Activated naive CD4-positive, alpha-beta T cell treated with anti-CD3 and anti-CD28 coated beads for 36 hours (primary cell): ENCODE results near the gene MME. TPM values are rescaled to one million over a fixed set of nuclear protein-coding genes. Genes with fewer than 3 reads are reported as not detected.

Experiments used
- CTCF ChIA-PET: fragments of 350-600 bp; sonication (Branson Sonifier 250); formaldehyde crosslinking; loops from one replicate; lab custom pipeline; 2021; ENCODE audit warnings: antibody characterized with exemption; lab: Charles Lee
- DNase-seq: peaks from one replicate; pipeline ENCODE4 v3.0.0-alpha.2; 2020
- H3K27ac Mint-ChIP-seq: one replicate; pipeline ENCODE4 v1.8.0; 2021; ENCODE audit warnings: mild to moderate bottlenecking, mixed read lengths
- H3K27me3 Mint-ChIP-seq: one replicate; pipeline ENCODE4 v1.8.0; 2021; ENCODE audit warnings: low read depth, mixed read lengths
- H3K36me3 Mint-ChIP-seq: one replicate; pipeline ENCODE4 v1.8.0; 2021; ENCODE audit warnings: low read depth, mixed read lengths
- H3K4me1 Mint-ChIP-seq: one replicate; pipeline ENCODE4 v1.8.0; 2021; ENCODE audit warnings: low read depth, mixed read lengths
- H3K4me3 Mint-ChIP-seq: one replicate; pipeline ENCODE4 v1.8.0; 2021; ENCODE audit warnings: mild to moderate bottlenecking, moderate library complexity, mixed read lengths
- H3K9me3 Mint-ChIP-seq: one replicate; pipeline ENCODE4 v1.8.0; 2021; ENCODE audit warnings: mixed read lengths
- intact Hi-C: fragments of 100-400 bp; cut with micrococcal nuclease; formaldehyde crosslinking; loops from one replicate; pipeline ENCODE4 v1.15.1; 2023
- total RNA-seq, 2 experiments: library from RNA; stranded (reverse); gene quantifications; one replicate each; pipeline ENCODE4 v1.2.3, GENCODE V29; 2021

MME gene
- total RNA-seq: not detected

DNA sequence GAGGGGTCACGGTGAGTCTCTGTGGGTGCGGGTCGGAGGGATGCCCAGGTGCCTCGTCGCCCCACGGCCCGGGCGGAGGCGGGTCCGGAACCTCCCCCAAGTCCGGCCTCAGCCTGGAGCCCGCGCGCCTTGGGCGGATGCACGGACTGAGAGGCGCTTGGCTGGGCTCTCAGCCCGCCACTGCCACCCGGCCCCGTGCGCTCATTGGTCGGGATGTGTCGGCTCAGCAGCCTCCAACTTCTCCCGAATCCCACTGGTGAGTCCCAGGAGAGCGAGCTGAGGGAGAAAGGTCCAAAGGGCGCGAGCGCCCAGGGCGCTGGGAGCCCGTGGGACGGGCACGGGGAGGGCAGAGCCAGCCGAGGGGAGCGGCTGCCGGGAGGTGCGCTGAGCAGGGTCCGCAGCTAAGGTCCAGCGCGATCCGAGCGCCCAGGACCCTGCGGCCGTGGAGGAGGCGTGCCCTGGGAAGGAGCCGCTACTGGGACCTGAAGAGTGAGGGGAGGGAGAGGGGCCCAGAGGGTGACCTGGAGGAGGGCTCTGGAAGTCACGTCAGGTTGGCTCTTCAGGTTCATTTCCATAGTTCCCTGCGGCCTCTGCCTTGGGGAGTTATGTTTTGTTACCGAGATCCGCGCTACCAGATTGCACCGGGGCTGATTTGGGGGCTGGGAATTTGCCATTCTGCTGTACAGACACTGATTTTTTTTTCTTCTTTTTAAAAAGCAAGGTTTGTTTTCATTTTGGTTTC lies at the start of gene MME:
TSS of gene MME (plus strand) at position 574 of the 742 bp plus-strand sequence. CDS start 3,849 bp downstream, outside the sequence.
- Mint-ChIP-seq H3K4me3 (peak within 1 kb of the TSS; percentile 14), H3K4me1 (peaks cover 13% of the 10 kb centered on the region), H3K9me3 (peaks cover 4% of the 10 kb centered on the region), H3K27ac (no peak within 1 kb of the TSS), H3K36me3 (no peaks in the 10 kb centered on the region), H3K27me3 (peaks cover 31% of the 10 kb centered on the region)
- no peak for DNase-seq
- CTCF ChIA-PET: no interaction called here
- intact Hi-C loops: no loop called here

DNA sequence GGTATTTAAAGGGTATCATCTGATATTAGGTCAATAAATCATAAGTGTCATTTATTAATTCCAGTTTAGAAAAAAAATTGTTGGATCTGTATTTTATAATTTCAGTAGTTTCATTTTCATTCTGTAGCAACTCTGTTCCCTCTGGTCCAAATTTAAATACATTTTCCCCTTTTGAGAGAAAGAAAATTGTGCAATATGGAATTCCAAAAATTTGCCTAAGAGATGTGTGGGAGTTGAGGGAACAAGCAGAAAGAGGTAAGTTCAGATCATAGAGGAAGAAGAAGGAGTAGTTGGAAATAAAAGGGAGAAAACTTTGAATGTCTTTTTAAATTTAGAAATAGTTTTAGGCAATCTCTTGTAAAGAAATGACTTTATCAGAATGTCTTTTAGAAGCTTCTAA lies 48.9 kb upstream of the MME start:
- intact Hi-C loops: no loop called here
- no peak for DNase-seq
- Mint-ChIP-seq H3K36me3 (no peaks in the 10 kb centered on the region), H3K9me3 (peaks cover 3% of the 10 kb centered on the region), H3K4me1 (no peaks in the 10 kb centered on the region), H3K27me3 (no peaks in the 10 kb centered on the region), H3K27ac (no peak overlapping the region), H3K4me3 (no peak overlapping the region)
- CTCF ChIA-PET: no interaction called here

GRCh38 chr3:155032918-155033317 lies 47.2 kb upstream of the MME start:
- CTCF ChIA-PET: no interaction called here

DNA sequence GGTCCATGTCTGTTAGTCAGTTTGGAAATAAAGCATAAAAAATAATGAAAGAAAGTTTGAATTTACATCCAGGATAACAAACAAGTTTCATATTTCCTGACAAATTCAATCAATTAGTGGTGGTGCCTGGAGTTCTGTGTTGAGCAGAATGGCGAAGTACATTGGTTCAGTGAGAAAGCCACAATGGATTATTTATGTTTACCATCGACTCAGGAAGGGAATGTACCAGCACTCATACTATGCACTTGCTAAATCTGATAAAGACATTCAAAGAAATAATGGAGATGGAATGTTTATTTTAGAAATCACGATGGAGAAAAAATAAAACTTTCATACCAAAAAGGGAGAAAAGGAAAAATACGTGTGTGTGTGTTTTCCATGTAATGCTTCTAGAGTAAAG lies 45.3 kb upstream of the MME start:
- no peaks in the 10 kb centered on the region for H3K4me1 Mint-ChIP-seq

More at GRCh38 chr3:155032918-155033317, 47.2 kb upstream of the MME start:
- no peak overlapping the region for H3K27ac Mint-ChIP-seq
- H3K4me1 Mint-ChIP-seq: no peaks in the 10 kb centered on the region
- no peak for DNase-seq
- no peak overlapping the region for H3K4me3 Mint-ChIP-seq
- intact Hi-C loops: no loop called here
- H3K9me3 Mint-ChIP-seq: peaks cover 3% of the 10 kb centered on the region
- H3K27me3 Mint-ChIP-seq: no peaks in the 10 kb centered on the region
- H3K36me3 Mint-ChIP-seq: no peaks in the 10 kb centered on the region

DNA sequence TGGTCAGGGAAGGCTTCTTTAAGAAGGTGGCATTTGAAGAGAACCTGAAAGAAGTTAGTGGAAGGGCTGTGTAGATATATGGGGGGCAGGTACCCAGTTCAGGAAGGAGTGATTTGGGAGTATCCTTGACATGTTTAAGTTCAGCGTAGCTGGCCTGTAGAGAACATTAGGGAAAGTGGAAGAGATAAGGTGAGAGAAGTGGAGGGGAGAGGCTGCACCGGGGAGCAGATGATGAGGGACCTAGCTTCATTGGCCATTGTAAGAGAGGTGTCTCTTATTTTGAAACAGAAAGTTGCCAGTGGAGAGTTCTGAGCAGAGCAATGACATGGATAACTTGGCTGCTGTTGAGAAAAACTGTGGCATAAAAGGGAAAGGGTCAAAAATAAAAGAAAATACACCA lies 44.6 kb upstream of the MME start:
- H3K4me3 Mint-ChIP-seq: no peak overlapping the region
- H3K4me1 Mint-ChIP-seq: no peaks in the 10 kb centered on the region
- H3K27me3 Mint-ChIP-seq: no peaks in the 10 kb centered on the region
- CTCF ChIA-PET: no interaction called here
- H3K27ac Mint-ChIP-seq: no peak overlapping the region
- peaks cover 2% of the 10 kb centered on the region for H3K9me3 Mint-ChIP-seq
- no peaks in the 10 kb centered on the region for H3K36me3 Mint-ChIP-seq
- intact Hi-C loops: no loop called here
- no peak for DNase-seq

More for the DNA sequence above, 45.3 kb upstream of the MME start:
- intact Hi-C loops: no loop called here
- Mint-ChIP-seq H3K27ac (no peak overlapping the region), H3K27me3 (no peaks in the 10 kb centered on the region), H3K4me3 (no peak overlapping the region), H3K36me3 (no peaks in the 10 kb centered on the region), H3K9me3 (peaks cover 2% of the 10 kb centered on the region)
- DNase-seq: no peak
- CTCF ChIA-PET: no interaction called here

DNA sequence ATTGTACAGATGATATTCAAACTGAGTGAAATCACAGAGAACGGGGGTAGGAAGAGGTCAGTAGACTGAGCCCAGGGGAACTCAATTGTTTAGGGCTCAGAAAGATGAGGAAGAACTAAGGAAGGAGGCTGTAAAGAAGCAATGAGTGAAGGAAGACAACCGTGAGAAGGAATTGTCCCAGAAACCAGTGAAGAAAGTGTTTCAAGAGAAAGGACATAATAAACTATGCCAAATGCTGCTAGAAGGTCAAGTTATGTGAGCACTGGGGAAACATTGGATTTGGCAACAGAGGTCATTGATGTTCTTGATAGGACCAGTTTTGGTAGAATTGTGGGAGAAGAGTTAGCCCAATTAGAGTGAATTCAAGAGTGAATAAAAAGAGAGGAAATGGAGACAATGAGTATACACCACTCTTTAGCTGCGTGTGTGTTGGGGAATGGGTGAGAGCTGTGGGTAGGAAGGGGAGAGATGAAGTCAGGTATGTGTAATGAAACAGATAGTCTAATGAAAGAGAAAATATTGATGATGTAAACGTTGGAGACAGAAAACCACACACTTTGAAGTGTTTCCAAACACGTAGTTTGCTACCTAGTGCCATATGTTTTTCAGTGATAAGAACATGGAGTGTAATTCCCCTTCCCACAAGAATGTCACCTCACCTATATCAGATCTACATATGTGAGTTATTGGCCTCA lies 42.5 kb upstream of the MME start:
- Mint-ChIP-seq H3K4me1 (no peaks in the 10 kb centered on the region), H3K27me3 (no peaks in the 10 kb centered on the region), H3K36me3 (no peaks in the 10 kb centered on the region), H3K4me3 (no peak overlapping the region), H3K9me3 (peaks cover 2% of the 10 kb centered on the region), H3K27ac (no peak overlapping the region)
- CTCF ChIA-PET: no interaction called here
- intact Hi-C loops: no loop called here
- no peak for DNase-seq

DNA sequence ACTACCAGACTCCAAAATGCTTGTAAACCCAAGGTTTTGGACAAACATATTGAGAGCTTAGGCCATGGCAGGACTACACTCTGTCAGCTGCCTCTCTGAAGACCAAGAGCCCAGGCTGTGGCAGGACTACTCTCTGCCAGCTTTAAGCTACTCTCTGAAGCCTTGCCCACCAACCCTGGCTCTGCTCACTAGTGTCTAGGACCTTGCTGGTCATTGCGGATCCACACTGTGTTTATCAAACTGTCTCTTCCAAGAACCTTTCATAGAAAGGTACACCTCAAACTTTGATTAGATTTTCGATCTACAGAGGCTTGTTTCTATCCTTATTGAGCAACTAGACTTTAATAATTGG lies 41.9 kb upstream of the MME start:
- Mint-ChIP-seq H3K4me1 (no peaks in the 10 kb centered on the region), H3K36me3 (no peaks in the 10 kb centered on the region), H3K27me3 (no peaks in the 10 kb centered on the region), H3K9me3 (peaks cover 2% of the 10 kb centered on the region), H3K4me3 (no peak overlapping the region), H3K27ac (no peak overlapping the region)
- no peak for DNase-seq
- intact Hi-C loops: no loop called here
- CTCF ChIA-PET: no interaction called here

DNA sequence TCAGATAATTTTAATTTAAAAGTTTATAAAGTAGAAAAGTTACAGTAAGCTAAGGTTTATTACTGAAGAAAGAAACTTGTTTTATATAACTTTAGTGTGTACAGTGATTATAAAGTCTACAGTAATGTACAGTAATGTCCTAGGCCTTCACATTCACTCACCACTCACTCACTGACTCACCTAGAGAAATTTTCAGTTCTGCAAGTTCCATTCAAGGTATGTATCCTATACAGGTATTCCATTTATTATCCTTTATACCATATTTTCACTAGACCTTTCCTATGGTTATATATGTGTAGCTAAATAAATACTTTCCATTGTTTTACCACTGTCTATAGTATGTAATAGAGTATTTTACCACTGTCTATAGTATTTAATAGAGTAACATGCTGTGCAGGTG lies 33.2 kb upstream of the MME start:
- intact Hi-C loops: no loop called here
- CTCF ChIA-PET: no interaction called here
- peaks cover 2% of the 10 kb centered on the region for H3K9me3 Mint-ChIP-seq
- no peaks in the 10 kb centered on the region for H3K4me1 Mint-ChIP-seq
- no peak overlapping the region for H3K4me3 Mint-ChIP-seq
- DNase-seq: no peak
- H3K27me3 Mint-ChIP-seq: no peaks in the 10 kb centered on the region
- H3K36me3 Mint-ChIP-seq: no peaks in the 10 kb centered on the region
- H3K27ac Mint-ChIP-seq: no peak overlapping the region

DNA sequence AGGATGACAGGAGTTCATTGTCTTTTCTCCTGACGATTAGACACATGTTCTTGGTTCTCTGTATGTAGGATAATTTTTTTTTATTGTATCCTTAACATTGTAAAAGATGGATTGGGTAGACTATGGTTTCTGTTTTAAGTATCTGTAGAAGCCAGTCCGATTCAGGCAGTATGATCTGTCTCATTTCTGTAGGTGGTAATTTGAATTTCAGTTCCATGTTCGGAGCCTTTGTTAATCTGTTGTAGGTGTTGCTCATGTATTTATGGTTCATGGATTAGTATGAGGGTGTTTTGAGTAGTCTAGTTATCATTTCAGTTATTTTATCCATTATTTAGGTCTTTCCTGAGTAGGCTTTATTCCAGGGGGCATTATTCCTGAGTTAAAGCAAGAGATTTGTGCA lies 32.4 kb upstream of the MME start:
- Mint-ChIP-seq H3K36me3 (no peaks in the 10 kb centered on the region), H3K9me3 (peaks cover 3% of the 10 kb centered on the region), H3K27me3 (no peaks in the 10 kb centered on the region), H3K4me1 (no peaks in the 10 kb centered on the region), H3K4me3 (no peak overlapping the region), H3K27ac (no peak overlapping the region)
- CTCF ChIA-PET: no interaction called here
- intact Hi-C loops: no loop called here
- DNase-seq: no peak

GRCh38 chr3:155049959-155050358 lies 30.2 kb upstream of the MME start:
- no peaks in the 10 kb centered on the region for H3K36me3 Mint-ChIP-seq
- DNase-seq: no peak
- intact Hi-C loops: no loop called here
- no peaks in the 10 kb centered on the region for H3K4me1 Mint-ChIP-seq
- peaks cover 11% of the 10 kb centered on the region for H3K9me3 Mint-ChIP-seq
- CTCF ChIA-PET: no interaction called here
- no peak overlapping the region for H3K27ac Mint-ChIP-seq
- no peaks in the 10 kb centered on the region for H3K27me3 Mint-ChIP-seq
- no peak overlapping the region for H3K4me3 Mint-ChIP-seq

GRCh38 chr3:155052470-155052869 lies 27.6 kb upstream of the MME start:
- no peaks in the 10 kb centered on the region for H3K27me3 Mint-ChIP-seq

DNA sequence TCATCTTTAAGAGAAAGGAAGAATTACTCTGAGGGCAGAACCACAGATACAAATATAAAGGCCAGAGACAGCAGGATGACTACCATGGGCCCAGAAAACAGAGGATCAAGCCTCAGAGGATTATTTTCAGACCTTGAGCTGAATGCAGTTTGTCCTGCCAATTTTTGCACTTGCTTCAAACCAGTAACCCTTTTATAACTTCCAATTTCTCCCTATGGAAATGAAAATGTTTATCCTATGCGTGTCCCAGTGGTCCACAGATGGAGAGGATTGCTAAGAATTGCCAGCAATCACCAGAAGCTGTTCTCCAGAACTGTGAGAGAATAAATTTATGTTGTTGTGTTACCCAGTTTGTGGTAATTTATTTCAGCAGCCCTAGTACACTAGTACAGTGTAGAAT lies 26.4 kb upstream of the MME start:
- H3K27ac Mint-ChIP-seq: no peak overlapping the region
- H3K4me1 Mint-ChIP-seq: no peaks in the 10 kb centered on the region
- CTCF ChIA-PET: no interaction called here
- DNase-seq: no peak
- intact Hi-C loops: no loop called here
- no peaks in the 10 kb centered on the region for H3K36me3 Mint-ChIP-seq
- H3K9me3 Mint-ChIP-seq: peaks cover 11% of the 10 kb centered on the region
- no peak overlapping the region for H3K4me3 Mint-ChIP-seq
- H3K27me3 Mint-ChIP-seq: no peaks in the 10 kb centered on the region

More at GRCh38 chr3:155052470-155052869, 27.6 kb upstream of the MME start:
- Mint-ChIP-seq H3K27ac (no peak overlapping the region), H3K36me3 (no peaks in the 10 kb centered on the region), H3K4me3 (no peak overlapping the region), H3K9me3 (peaks cover 11% of the 10 kb centered on the region), H3K4me1 (no peaks in the 10 kb centered on the region)
- CTCF ChIA-PET: interaction anchor here (0.5 kb wide), 1 partner anchor 153 kb away, joined by 4 read pairs; no protein-coding TSS in a partner anchor
- no peak for DNase-seq
- intact Hi-C loops: no loop called here

DNA sequence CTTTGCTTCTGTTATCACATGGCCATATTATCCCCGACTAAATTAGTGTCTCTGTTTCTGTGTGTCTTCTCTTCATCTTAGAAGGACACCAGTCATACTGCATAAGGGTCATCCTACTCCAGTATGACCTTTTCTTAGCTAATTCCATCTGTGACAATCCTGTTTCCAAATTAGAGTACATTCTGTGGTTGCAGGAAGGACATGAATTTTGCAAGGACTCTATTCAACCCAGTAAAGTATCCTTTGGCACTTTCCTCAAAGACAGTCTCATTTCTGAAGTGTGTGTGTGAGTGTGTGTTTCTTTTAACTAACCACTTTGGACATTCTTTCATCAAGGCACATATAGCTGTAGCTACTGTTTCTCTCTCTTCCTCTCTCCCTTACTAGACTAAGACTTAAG lies 15.2 kb upstream of the MME start:
- no peak overlapping the region for H3K27ac Mint-ChIP-seq
- no peaks in the 10 kb centered on the region for H3K36me3 Mint-ChIP-seq
- H3K4me3 Mint-ChIP-seq: no peak overlapping the region
- no peaks in the 10 kb centered on the region for H3K9me3 Mint-ChIP-seq
- no peak for DNase-seq
- H3K4me1 Mint-ChIP-seq: no peaks in the 10 kb centered on the region
- CTCF ChIA-PET: no interaction called here
- intact Hi-C loops: no loop called here
- no peaks in the 10 kb centered on the region for H3K27me3 Mint-ChIP-seq
